Fibroblast of mammary gland (primary cell): ENCODE results near the gene ELOVL7.
A peak's percentile ranks its signal among the peaks of the same experiment; 100 is the strongest.
"Not testable (repeated sequence)": the region's sequence is repeated elsewhere in the genome, so short reads cannot be mapped to it uniquely, and the experiment has no call there.

Experiments
- DNase-seq: peaks from one replicate; pipeline ENCODE4 v3.0.0-alpha.2; 2010; ENCODE audit warnings: low read depth
- H3K4me3 ChIP-seq: 2 replicates; pipeline ENCODE4 v1.5.1; 2011; ENCODE audit warnings: low read depth, mild to moderate bottlenecking, low read length, moderate library complexity; ENCODE audit not compliant: control insufficient read depth
- CTCF ChIP-seq: conservative IDR thresholded peaks from 2 replicates; pipeline ENCODE4 v1.5.1; 2011; ENCODE audit warnings: low read depth, low read length, inconsistent platforms; ENCODE audit not compliant: control insufficient read depth, insufficient read depth

The ELOVL7 gene

DNA sequence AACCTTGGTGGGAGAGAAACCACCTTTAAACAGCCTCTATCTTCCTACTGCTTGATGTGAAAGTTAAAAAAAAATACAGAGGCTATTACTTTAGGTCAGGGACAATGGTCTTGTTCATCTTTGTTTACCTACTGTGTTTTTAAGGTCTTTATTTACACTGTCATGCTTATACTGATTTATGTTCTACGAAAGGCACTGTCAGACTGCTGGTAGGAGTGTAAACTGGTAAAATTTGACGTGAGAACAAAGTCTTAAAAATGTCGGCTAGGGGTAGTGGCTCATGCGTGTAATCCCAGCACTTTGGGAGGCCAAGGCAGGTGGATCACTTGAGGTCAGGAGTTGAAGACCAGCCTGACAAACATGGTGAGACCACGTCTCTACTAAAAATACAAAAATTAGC lies 42.1 kb upstream of the ELOVL7 start:
- no peak overlapping the region for H3K4me3 ChIP-seq
- no peak for TF ChIP-seq CTCF
- DNase-seq: no peak

DNA sequence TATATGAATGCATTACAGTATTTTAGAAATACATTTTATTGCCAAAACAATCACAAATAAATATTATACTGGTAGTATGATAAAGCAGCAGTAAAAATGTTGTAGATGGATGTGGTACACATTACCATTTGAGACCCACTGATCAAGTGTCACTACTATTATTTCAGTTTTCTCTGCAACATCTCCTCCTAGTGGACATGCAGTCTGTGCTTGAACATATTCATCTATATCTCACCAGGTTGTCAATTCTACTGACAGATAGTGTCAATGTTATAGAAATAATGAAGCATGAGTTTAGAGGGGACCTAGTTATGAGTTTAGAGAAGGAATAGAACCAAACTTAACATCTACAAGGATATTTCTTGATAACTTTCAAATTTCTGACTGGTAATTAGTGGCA lies 39.2 kb upstream of the ELOVL7 start:
- no peak overlapping the region for H3K4me3 ChIP-seq
- TF ChIP-seq CTCF: peak; percentile 54
- peak; percentile 25 for DNase-seq

GRCh38 chr5:60872892-60873291 lies 28.8 kb upstream of the ELOVL7 start:
- no peak for TF ChIP-seq CTCF
- DNase-seq: no peak
- no peak overlapping the region for H3K4me3 ChIP-seq

- TF ChIP-seq CTCF: no peak
- DNase-seq: no peak
- no peak overlapping the region for H3K4me3 ChIP-seq
Observed at GRCh38 chr5:60870857-60871256, 26.8 kb upstream of the ELOVL7 start.

- not testable (repeated sequence) for DNase-seq, H3K4me3 ChIP-seq
Observed at GRCh38 chr5:60860572-60860971, 16.5 kb upstream of the ELOVL7 start.

GRCh38 chr5:60856066-60856465 lies 12.0 kb upstream of the ELOVL7 start:
- H3K4me3 ChIP-seq: no peak overlapping the region
- DNase-seq: peak; percentile 81
- no peak for TF ChIP-seq CTCF

DNA sequence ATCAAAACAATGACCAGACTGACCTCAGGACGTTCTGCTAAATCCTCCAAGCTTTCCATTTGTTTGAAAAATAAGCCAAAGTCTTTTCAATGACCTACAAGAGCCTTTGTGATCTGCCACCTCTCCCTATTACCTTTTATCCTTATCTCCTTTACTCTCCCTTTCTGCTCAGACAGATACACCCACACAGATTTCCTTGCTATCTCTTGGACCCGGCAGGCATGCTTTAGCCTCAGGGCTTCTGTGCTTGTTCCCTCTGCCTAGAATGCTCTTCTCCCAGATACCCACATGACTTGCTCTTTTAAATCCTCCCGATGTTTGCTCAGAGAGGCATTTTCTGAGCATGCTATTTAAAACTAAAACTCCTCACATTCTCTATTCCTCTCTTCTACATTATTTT lies 8.9 kb upstream of the ELOVL7 start:
- TF ChIP-seq CTCF: no peak
- no peak overlapping the region for H3K4me3 ChIP-seq
- no peak for DNase-seq
